Transverse colon (tissue), 4 donors: ENCODE results near the gene CYP2A7.
"Not testable (repeated sequence)": the region's sequence is repeated elsewhere in the genome, so short reads cannot be mapped to it uniquely, and the experiment has no call there.

Source experiments
- EP300 ChIP-seq: sonication (generic); formaldehyde crosslinking; IDR thresholded peaks from one replicate; pipeline ENCODE4 v1.6.1; 2017; ENCODE audit warnings: antibody characterized with exemption, low read depth
- POLR2A ChIP-seq: fragments of 450-650 bp; IDR thresholded peaks from one replicate; pipeline ENCODE4 v1.6.1; 2016; ENCODE audit warnings: antibody characterized with exemption, mild to moderate bottlenecking, moderate library complexity
- POLR2AphosphoS5 ChIP-seq, 3 donors: sonication (generic); formaldehyde crosslinking; IDR thresholded peaks; one replicate each; pipeline ENCODE4 v1.6.1; 2016; ENCODE audit warnings: antibody characterized with exemption in 3 of 3
- TF ChIP-seq, protein P1 (sequence below), 5 experiments: fragments of 200-600 bp in 3 of 5; fragments of 450-650 bp in 2 of 5; sonication (generic) in 3 of 5; IDR thresholded peaks; 1 replicate in 2 of 5; 2 replicates in 3 of 5; pipeline ENCODE4 v1.5.1; 2016 to 2017; ENCODE audit warnings: antibody characterized with exemption in 5 of 5, inconsistent platforms in 3 of 5, mild to moderate bottlenecking in 2 of 5, moderate library complexity in 1 of 5

DNA sequence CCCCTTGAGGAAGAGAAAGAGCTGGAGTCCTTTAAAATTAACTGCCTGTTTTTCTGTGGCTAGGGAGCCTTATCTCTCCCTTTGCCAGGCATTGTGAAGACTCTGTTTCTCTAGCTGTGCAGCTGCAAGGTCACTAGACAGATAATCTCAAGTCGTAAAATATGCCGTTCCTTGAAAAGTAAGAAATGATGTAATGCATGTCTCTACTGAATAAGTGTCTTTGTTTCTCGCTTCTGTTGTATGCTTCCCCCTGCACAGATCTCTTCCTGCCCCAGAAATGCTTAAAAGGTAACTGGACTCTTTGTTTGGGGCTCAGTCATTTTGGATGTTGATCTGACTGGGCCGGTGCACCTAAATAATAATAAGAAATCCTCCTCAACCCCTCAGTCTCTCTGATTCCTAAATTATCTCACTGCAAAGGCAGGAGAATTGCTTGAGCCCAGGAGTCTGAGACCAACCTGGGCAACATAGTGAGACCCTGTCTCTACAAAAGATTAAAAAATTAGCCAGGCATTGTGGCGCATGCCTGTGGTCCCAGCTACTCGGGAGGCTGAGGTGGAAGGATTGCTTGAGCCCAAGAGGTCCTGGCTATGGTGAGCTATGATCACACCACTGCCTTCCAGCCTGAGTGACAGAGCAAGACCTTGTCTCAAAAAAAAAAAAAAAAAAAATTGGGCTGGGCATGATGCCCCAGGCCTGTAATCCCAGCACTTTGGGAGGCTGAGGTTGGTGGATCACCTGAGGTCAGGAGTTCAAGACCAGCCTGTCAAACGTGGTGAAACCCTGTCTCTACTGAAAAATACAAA is 48.1 kb downstream of the CYP2A7 start:
- TF ChIP-seq, protein P1, sequence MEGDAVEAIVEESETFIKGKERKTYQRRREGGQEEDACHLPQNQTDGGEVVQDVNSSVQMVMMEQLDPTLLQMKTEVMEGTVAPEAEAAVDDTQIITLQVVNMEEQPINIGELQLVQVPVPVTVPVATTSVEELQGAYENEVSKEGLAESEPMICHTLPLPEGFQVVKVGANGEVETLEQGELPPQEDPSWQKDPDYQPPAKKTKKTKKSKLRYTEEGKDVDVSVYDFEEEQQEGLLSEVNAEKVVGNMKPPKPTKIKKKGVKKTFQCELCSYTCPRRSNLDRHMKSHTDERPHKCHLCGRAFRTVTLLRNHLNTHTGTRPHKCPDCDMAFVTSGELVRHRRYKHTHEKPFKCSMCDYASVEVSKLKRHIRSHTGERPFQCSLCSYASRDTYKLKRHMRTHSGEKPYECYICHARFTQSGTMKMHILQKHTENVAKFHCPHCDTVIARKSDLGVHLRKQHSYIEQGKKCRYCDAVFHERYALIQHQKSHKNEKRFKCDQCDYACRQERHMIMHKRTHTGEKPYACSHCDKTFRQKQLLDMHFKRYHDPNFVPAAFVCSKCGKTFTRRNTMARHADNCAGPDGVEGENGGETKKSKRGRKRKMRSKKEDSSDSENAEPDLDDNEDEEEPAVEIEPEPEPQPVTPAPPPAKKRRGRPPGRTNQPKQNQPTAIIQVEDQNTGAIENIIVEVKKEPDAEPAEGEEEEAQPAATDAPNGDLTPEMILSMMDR (IDR thresholded peaks at IDR 0.05), result not testable (repeated sequence)
- not testable (repeated sequence) for TF ChIP-seq POLR2A; POLR2AphosphoS5 (IDR thresholded peaks at IDR 0.05); EP300
